ENCODE measurements around the gene PDZRN3. TPM values are rescaled to one million over a fixed set of nuclear protein-coding genes. Genes with fewer than 3 reads are reported as not detected.

Gene PDZRN3
- total and polyA plus RNA-seq, 4 donors, result 7.3 to 36.4 (median 16.3) TPM

DNA sequence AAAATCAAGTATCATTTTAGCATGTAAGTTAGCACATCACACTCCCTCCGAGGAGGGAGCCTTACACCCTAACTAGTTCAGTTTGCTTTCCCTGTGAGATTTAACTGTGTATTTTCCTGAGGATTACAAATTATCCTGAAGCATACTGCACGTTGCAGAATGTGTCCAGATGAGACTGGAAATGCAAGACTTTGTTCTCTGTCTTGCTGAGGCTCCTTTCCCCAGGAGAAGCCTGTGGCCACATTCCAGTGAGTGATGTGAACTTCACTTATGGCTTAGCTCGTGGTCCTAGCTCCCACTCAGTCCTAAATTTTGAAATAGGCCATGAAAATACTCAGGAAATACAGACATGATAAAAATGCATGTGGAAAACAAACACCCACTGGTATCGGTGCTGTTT is 23.7 kb downstream of the PDZRN3 start:
- DNase-seq (peak in 1 of 3 donors; percentile 27), ATAC-seq (ENCODE audit: insufficient read depth, low FRiP score) (no peak)
- Histone ChIP-seq H3K27ac (ENCODE audit: low read depth in 1 of 2, low read length in 1 of 2) (peak overlapping the region; percentile 64 to 72), H3K36me3 (ENCODE audit: control insufficient read depth in 4 of 4, insufficient read depth in 4 of 4, low read length in 4 of 4) (peaks cover 2 to 22% (median 9%) of the 10 kb centered on the region in 4 donors), H3K4me3 (no peak overlapping the region), H3K9me3 (ENCODE audit: control insufficient read depth in 4 of 4, insufficient read depth in 3 of 4, low read length in 3 of 4) (no peaks in the 10 kb centered on the region), H3K27me3 (ENCODE audit: control insufficient read depth in 3 of 3, insufficient read depth in 3 of 3, low read length in 2 of 3) (no peaks in the 10 kb centered on the region), H3K9ac (ENCODE audit: insufficient read depth in 1 of 2, low read length in 2 of 2) (peak overlapping the region in 1 of 2 donors; percentile 2), H3K4me1 (ENCODE audit: control insufficient read depth in 5 of 5, insufficient read depth in 5 of 5, low read length in 5 of 5) (peaks cover 3 to 53% (median 28%) of the 10 kb centered on the region in 5 donors)
- TF ChIP-seq, protein P1, sequence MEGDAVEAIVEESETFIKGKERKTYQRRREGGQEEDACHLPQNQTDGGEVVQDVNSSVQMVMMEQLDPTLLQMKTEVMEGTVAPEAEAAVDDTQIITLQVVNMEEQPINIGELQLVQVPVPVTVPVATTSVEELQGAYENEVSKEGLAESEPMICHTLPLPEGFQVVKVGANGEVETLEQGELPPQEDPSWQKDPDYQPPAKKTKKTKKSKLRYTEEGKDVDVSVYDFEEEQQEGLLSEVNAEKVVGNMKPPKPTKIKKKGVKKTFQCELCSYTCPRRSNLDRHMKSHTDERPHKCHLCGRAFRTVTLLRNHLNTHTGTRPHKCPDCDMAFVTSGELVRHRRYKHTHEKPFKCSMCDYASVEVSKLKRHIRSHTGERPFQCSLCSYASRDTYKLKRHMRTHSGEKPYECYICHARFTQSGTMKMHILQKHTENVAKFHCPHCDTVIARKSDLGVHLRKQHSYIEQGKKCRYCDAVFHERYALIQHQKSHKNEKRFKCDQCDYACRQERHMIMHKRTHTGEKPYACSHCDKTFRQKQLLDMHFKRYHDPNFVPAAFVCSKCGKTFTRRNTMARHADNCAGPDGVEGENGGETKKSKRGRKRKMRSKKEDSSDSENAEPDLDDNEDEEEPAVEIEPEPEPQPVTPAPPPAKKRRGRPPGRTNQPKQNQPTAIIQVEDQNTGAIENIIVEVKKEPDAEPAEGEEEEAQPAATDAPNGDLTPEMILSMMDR (IDR thresholded peaks at IDR 0.05; ENCODE audit: control extremely low read depth, extremely low read depth), result no peak
- 57 to 69% methylated on average over 4 of the region's 4 CpGs for WGBS, 2 donors

DNA sequence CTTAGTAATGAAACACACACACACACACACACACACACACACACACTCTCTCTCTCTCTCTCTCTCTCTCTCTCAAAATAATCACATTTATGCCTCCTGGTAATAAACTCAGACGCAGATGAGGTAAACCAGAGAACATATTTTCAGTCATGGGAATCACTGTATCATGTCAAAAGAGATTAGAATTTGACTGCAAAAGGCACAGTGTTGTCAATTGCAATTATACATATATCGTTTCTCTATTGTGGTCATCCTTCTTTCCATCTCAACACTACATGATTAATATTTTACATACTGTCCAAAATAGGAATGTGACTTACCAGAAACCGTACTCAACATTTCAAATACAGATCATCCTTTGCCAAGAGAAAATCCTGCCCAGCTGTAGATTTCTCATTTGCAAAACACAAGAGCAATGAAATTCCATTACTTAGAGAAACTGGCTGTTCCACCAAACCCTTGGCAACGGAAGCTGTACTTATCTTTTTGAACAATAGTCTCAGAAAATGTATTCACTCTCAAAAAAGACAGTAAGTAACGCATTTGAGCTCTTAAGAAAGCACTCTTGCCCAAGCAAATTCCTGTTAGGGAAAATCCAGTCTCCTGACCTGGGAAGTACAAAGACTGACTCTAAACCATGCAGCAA is 24.3 kb downstream of the PDZRN3 start:
- ATAC-seq (ENCODE audit: insufficient read depth, low FRiP score) (peak; percentile 7), DNase-seq (peak; percentile 56 to 91 (median 90))
- H3K36me3 ChIP-seq (ENCODE audit: control insufficient read depth in 4 of 4, insufficient read depth in 4 of 4, low read length in 4 of 4), result peaks cover 2 to 22% (median 11%) of the 10 kb centered on the region in 4 donors
- H3K4me1 ChIP-seq (ENCODE audit: control insufficient read depth in 5 of 5, insufficient read depth in 5 of 5, low read length in 5 of 5), result peaks cover 3 to 48% (median 23%) of the 10 kb centered on the region in 5 donors
- WGBS, 2 donors, result 55 to 70% methylated on average over 5 of the region's 5 CpGs
- TF ChIP-seq, protein P1 (IDR thresholded peaks at IDR 0.05; ENCODE audit: control extremely low read depth, extremely low read depth), result no peak
- H3K27ac ChIP-seq (ENCODE audit: low read depth in 1 of 2, low read length in 1 of 2), result peak overlapping the region in 1 of 2 donors; percentile 72
- no peak overlapping the region for H3K4me3 ChIP-seq
- H3K27me3 ChIP-seq (ENCODE audit: control insufficient read depth in 3 of 3, insufficient read depth in 3 of 3, low read length in 2 of 3), result no peaks in the 10 kb centered on the region
- H3K9ac ChIP-seq (ENCODE audit: insufficient read depth in 1 of 2, low read length in 2 of 2), result peak overlapping the region in 1 of 2 donors; percentile 2
- no peaks in the 10 kb centered on the region for H3K9me3 ChIP-seq (ENCODE audit: control insufficient read depth in 4 of 4, insufficient read depth in 3 of 4, low read length in 3 of 4)

DNA sequence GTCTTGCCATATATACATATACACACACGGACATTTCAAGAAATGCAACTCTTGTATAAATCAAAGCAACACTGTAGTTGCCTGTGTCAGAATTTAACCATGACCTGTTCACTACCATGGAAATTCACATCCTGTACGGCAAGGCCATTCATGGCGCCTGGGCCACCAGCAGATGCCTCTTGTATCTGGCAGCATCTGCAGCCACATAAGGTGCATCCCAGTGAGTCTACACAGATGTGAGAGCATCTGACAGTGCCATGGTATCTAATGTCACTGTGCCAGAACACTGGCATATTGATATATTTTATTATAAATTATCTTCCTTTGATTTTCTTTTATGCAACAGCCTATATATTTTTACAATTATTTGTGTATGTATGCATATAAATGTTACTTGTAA is 25.1 kb downstream of the PDZRN3 start:
- 89 to 95% methylated on average over 3 of the region's 3 CpGs for WGBS, 2 donors
- Histone ChIP-seq H3K9ac (ENCODE audit: insufficient read depth in 1 of 2, low read length in 2 of 2) (no peak overlapping the region), H3K4me3 (no peak overlapping the region), H3K36me3 (ENCODE audit: control insufficient read depth in 4 of 4, insufficient read depth in 4 of 4, low read length in 4 of 4) (peaks cover 2 to 28% (median 11%) of the 10 kb centered on the region in 4 donors), H3K9me3 (ENCODE audit: control insufficient read depth in 4 of 4, insufficient read depth in 3 of 4, low read length in 3 of 4) (no peaks in the 10 kb centered on the region), H3K27ac (ENCODE audit: low read depth in 1 of 2, low read length in 1 of 2) (no peak overlapping the region), H3K27me3 (ENCODE audit: control insufficient read depth in 3 of 3, insufficient read depth in 3 of 3, low read length in 2 of 3) (no peaks in the 10 kb centered on the region), H3K4me1 (ENCODE audit: control insufficient read depth in 5 of 5, insufficient read depth in 5 of 5, low read length in 5 of 5) (peaks cover 3 to 43% (median 20%) of the 10 kb centered on the region in 5 donors)
- no peak for DNase-seq
- no peak for ATAC-seq (ENCODE audit: insufficient read depth, low FRiP score)
- TF ChIP-seq, protein P1 (IDR thresholded peaks at IDR 0.05; ENCODE audit: control extremely low read depth, extremely low read depth), result no peak
